Adrenal gland (tissue), 5 donors: ENCODE results near the gene RAD51.

Experiments
- POLR2A ChIP-seq, 2 donors: fragments of 450-650 bp; IDR thresholded peaks; one replicate each; pipeline ENCODE4 v1.6.1; 2017; ENCODE audit warnings: antibody characterized with exemption in 2 of 2, mild to moderate bottlenecking in 2 of 2, moderate library complexity in 1 of 2
- TF ChIP-seq, protein P1 (sequence below), 6 experiments: fragments of 450-650 bp in 4 of 6; fragments of 200-600 bp in 2 of 6; sonication (generic) in 1 of 6; IDR thresholded peaks; 1 replicate in 5 of 6; 2 replicates in 1 of 6; pipeline versions ENCODE4 v1.5.1 to v1.8.0; 2016 to 2021; ENCODE audit warnings: antibody characterized with exemption in 6 of 6, mild to moderate bottlenecking in 2 of 6, moderate library complexity in 1 of 6
- donor health status: DM: no; HTN: no; CAD: no.

DNA sequence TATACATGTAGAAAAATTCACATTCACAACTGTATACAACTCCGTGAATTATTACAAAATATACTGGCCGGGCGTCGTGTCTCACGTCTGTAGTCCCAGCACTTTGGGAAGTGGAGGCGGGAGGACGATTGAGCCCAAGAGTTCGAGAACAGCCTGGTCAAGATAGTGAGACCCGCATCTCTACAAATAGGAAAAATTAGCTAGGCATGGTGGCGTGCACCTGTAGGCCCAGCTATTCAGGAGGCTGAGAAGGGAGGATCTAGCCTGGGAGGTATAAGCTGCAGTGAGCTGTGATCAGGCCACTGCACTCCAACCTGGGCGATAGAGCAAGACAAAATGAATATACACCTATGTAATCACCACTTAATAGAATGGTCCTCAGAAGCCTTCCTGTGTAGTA is 1.3 kb downstream of the RAD51 start:
- TF ChIP-seq, protein P1, sequence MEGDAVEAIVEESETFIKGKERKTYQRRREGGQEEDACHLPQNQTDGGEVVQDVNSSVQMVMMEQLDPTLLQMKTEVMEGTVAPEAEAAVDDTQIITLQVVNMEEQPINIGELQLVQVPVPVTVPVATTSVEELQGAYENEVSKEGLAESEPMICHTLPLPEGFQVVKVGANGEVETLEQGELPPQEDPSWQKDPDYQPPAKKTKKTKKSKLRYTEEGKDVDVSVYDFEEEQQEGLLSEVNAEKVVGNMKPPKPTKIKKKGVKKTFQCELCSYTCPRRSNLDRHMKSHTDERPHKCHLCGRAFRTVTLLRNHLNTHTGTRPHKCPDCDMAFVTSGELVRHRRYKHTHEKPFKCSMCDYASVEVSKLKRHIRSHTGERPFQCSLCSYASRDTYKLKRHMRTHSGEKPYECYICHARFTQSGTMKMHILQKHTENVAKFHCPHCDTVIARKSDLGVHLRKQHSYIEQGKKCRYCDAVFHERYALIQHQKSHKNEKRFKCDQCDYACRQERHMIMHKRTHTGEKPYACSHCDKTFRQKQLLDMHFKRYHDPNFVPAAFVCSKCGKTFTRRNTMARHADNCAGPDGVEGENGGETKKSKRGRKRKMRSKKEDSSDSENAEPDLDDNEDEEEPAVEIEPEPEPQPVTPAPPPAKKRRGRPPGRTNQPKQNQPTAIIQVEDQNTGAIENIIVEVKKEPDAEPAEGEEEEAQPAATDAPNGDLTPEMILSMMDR (IDR thresholded peaks at IDR 0.05), result no peak
- no peak for TF ChIP-seq POLR2A (IDR thresholded peaks at IDR 0.05)
